Measurements from ENCODE around the gene LDB2.

DNA sequence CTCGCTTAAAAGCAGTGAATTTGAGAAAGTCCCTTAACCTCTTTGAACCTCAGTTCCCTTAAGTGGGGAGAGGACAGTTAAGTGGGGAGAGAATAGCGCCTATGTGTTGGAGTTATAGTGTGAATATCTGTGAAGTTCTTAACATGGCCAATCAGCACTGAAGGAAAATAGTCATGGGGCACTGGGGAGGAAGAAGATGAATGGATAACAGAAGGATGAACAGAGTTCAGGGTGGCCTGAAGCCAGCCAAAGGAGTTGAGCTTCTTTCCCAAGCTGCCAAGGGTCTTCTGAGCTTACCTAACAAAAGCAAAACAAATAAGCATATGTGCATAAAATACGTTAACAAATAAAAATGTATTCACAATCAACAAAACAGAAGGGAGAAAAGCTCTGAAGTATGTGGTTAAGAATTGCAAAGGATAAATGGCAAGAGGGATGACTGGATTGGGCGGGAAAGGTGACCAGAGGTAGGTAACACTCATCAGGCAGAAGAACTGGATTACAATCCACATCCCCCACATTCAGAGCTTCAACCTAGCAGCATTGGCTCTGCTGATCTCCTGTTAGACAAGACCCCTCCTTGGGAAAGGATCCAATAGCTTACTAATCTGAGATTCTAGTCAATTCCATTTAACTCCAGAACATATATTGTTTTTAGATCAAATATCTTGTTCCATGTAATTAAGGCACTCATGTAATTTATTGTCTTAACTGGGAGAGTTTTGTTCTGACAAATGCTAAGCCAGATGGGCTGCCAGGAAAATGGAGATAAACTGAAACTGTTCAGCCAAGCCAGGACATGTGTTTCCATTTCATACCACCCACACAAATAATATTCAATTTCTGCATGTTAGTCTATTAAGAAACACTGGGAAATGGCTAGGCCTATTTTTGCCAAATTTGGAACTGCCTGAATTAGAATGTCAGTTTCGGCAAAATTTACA lies 221.2 kb downstream of the LDB2 start:
- TF ChIP-seq EZH2phosphoT487 (IDR thresholded peaks at IDR 0.05; ENCODE audit: borderline replicate concordance, low read length) = no peak
- TF ChIP-seq, protein P1, sequence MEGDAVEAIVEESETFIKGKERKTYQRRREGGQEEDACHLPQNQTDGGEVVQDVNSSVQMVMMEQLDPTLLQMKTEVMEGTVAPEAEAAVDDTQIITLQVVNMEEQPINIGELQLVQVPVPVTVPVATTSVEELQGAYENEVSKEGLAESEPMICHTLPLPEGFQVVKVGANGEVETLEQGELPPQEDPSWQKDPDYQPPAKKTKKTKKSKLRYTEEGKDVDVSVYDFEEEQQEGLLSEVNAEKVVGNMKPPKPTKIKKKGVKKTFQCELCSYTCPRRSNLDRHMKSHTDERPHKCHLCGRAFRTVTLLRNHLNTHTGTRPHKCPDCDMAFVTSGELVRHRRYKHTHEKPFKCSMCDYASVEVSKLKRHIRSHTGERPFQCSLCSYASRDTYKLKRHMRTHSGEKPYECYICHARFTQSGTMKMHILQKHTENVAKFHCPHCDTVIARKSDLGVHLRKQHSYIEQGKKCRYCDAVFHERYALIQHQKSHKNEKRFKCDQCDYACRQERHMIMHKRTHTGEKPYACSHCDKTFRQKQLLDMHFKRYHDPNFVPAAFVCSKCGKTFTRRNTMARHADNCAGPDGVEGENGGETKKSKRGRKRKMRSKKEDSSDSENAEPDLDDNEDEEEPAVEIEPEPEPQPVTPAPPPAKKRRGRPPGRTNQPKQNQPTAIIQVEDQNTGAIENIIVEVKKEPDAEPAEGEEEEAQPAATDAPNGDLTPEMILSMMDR (IDR thresholded peaks at IDR 0.05; ENCODE audit: low read depth, low read length, poor library complexity, severe bottlenecking) = no peak
